Activated CD4-positive, alpha-beta T cell treated with anti-CD3 and anti-CD28 coated beads, Interleukin-2, amount 10 ng/mL, durations not matched to agents 7 days and 5 days (primary cell): ENCODE results near the gene OFD1. TPM values are rescaled to one million over a fixed set of nuclear protein-coding genes. Genes with fewer than 3 reads are reported as not detected.
"Not testable (repeated sequence)": the region's sequence is repeated elsewhere in the genome, so short reads cannot be mapped to it uniquely, and the experiment has no call there.

Experiments
- CTCF ChIA-PET: fragments of 350-600 bp; sonication (Branson Sonifier 250); formaldehyde crosslinking; loops from one replicate; lab custom pipeline; 2021; ENCODE audit warnings: antibody characterized with exemption; lab: Charles Lee
- POLR2A ChIA-PET: fragments of 350-600 bp; sonication (Branson Sonifier 250); formaldehyde crosslinking; loops from one replicate; lab custom pipeline; 2021; ENCODE audit warnings: antibody characterized with exemption; lab: Charles Lee
- DNase-seq: peaks from one replicate; pipeline ENCODE4 v3.0.0-alpha.2; 2020
- H3K27ac Mint-ChIP-seq: one replicate; pipeline ENCODE4 v1.8.0; 2021; ENCODE audit warnings: mild to moderate bottlenecking, moderate library complexity, mixed read lengths
- H3K27me3 Mint-ChIP-seq: one replicate; pipeline ENCODE4 v1.8.0; 2021; ENCODE audit warnings: mixed read lengths
- H3K36me3 Mint-ChIP-seq: one replicate; pipeline ENCODE4 v1.8.0; 2021; ENCODE audit warnings: low read depth, mixed read lengths
- H3K4me1 Mint-ChIP-seq: one replicate; pipeline ENCODE4 v1.8.0; 2021; ENCODE audit warnings: mixed read lengths
- H3K4me3 Mint-ChIP-seq: one replicate; pipeline ENCODE4 v1.8.0; 2021; ENCODE audit warnings: mild to moderate bottlenecking, moderate library complexity, mixed read lengths
- H3K9me3 Mint-ChIP-seq: one replicate; pipeline ENCODE4 v1.8.0; 2021; ENCODE audit warnings: mixed read lengths
- total RNA-seq, 2 experiments: library from RNA; stranded (reverse); gene quantifications; one replicate each; pipeline ENCODE4 v1.2.3, GENCODE V29; 2021

OFD1 gene
- total RNA-seq, 2 experiments from 2014 or later = 32.5 to 35.0 TPM

DNA sequence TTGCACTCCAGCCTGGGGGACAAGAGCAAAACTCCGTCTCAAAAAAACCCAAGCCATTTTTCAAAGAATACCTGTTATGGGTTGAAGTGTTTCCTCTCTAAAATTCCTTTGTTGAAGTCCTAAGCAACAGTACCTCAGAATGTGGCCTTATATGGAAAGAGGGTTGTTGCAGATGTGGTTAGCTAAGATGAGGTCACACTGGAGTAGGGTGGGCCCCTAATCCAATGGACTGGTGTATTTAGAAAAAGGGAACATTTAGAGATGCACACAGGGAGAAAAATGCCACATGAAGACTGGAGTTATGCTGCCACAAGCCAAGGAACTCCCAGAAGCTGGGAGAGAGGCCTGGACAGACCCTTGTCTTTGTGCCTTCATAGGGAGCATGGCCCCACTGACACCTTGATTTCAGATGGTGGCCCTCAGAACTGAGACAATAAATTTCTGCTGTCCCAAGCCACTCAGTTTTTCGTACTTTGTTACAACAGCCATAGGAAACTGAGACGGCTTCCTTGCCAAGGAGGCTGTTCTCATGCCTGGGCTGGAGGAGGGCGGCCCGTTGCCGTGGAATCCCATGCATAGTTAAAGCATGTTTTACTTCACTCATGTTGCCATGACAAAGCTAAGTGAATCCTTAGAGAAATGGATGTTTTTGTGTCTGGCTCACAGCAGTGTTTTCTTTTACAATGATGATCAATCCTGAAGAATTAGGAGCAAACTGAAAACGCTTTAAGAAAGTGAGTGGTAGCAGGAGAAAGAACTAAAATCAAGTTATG is 16.7 kb upstream of the OFD1 start:
- H3K4me1 Mint-ChIP-seq = peaks cover 38% of the 10 kb centered on the region
- H3K9me3 Mint-ChIP-seq = no peaks in the 10 kb centered on the region
- DNase-seq = no peak
- CTCF ChIA-PET = no interaction called here
- H3K36me3 Mint-ChIP-seq = peaks cover 44% of the 10 kb centered on the region
- POLR2A ChIA-PET = no interaction called here
- H3K4me3 Mint-ChIP-seq = no peak overlapping the region
- no peaks in the 10 kb centered on the region for H3K27me3 Mint-ChIP-seq
- H3K27ac Mint-ChIP-seq = no peak overlapping the region

DNA sequence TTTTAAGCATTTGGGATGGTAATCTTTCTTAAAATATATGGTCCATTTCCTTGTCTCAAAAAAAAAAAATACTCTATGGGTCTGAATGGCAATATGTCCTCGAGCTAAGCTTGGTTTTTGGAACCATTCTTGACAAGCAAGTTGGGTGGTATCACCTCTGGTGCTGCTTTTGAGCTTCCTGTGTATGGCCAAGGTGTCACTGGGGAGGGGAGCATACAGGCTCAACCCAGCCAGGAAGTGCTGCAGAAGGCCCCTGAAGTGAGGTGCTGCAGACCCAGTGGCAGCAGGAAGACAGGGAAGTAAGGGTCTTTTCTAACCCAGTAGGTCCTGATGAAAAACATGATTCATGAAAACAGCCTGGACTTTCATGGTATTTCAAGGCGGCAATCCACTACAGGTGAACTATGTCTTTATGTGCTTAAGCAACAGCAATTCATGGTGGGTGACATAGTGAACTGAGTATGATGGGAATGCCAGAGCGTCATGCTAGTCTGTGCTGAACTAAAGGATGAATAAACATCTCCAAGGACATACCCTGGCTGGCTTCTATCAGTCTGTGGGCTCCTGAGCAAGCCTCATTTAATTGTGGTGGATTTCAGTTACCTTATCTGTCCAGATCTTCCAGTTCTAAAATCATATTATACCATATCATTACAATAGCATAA is 15.2 kb upstream of the OFD1 start:
- POLR2A ChIA-PET = no interaction called here

DNA sequence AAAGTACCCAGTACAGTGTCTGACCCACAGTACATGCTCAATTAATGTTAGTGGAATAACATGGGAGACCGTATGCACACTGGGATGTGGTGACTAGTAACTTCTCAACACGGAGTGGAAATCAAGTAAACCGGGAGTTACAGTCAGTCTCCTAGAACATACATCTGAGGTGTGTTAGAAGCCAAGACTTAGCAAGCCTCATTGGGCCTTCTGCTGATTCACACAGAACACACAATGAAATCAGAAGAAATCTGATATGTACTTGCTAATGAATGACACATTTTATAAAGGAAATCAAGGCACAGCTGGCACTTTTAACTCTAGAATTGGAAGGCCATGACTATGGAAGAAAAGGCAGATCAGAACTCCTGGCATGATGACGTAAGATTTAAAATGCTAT is 13.2 kb upstream of the OFD1 start:
- H3K9me3 Mint-ChIP-seq = peaks cover 2% of the 10 kb centered on the region
- peaks cover 59% of the 10 kb centered on the region for H3K36me3 Mint-ChIP-seq
- ChIA-PET CTCF (no interaction called here), POLR2A (no interaction called here)
- H3K4me3 Mint-ChIP-seq = no peak overlapping the region
- H3K27me3 Mint-ChIP-seq = no peaks in the 10 kb centered on the region
- H3K4me1 Mint-ChIP-seq = peaks cover 62% of the 10 kb centered on the region
- no peak overlapping the region for H3K27ac Mint-ChIP-seq
- DNase-seq = no peak

More for the DNA sequence above, 15.2 kb upstream of the OFD1 start:
- Mint-ChIP-seq H3K27ac (peak overlapping the region; percentile 60), H3K4me3 (no peak overlapping the region), H3K27me3 (no peaks in the 10 kb centered on the region), H3K36me3 (peaks cover 53% of the 10 kb centered on the region), H3K9me3 (peaks cover 2% of the 10 kb centered on the region), H3K4me1 (peaks cover 47% of the 10 kb centered on the region)
- CTCF ChIA-PET = no interaction called here
- no peak for DNase-seq

DNA sequence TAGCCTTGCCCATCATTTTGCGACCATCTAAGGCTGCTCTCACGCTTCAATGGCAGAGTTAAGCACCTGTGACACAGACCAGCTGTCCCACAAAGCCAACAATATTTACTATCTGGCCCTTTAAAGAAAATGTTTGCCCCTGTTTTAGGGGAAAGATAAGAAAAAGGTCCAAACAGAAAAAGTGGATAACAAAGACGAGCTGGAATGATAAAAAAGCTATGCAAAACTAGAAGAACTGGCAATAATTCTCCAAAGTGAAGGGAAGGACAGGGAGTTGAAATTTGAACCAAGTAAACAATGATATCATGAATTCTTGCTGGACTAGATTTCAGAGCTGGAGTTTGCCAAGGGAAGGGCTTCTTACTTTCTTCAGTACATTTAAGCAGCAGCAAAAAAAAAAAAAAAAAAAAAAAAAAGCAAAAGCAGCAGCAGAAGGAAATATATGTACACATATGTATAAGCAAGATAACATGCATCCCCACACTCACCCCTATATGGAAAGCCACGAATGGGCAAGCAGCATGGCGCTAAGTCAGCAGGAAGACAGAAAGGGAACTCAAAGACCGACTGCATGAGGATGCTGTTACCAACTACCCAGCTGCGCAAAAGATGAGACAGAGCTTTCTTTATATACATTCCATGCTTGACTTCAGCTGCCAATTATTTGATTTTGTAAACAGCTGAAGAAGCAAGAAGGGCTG is 12.6 kb upstream of the OFD1 start:
- CTCF ChIA-PET = no interaction called here
- no peak for DNase-seq
- Mint-ChIP-seq H3K27me3 (no peaks in the 10 kb centered on the region), H3K4me3 (no peak overlapping the region), H3K27ac (no peak overlapping the region), H3K9me3 (peaks cover 6% of the 10 kb centered on the region), H3K4me1 (peaks cover 65% of the 10 kb centered on the region), H3K36me3 (peaks cover 61% of the 10 kb centered on the region)
- POLR2A ChIA-PET = no interaction called here

DNA sequence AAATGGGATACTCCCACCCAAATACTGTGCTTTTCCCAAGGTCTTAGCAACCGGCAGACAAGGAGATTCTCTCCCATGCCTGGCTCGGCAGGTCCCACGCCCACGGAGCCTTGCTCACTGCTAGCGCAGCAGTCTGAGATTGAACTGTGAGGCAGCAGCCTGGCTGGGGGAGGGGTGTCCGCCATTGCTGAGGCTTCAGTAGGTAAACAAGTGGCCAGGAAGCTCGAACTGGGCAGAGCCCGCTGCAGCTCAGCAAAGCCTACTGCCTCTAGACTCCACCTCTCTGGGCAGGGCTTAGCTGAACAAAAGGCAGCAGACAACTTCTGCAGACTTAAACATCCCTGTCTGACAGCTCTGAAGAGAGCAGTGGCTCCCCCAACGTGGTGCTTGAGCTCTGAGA is 9.7 kb upstream of the OFD1 start:
- Mint-ChIP-seq H3K36me3 (peaks cover 74% of the 10 kb centered on the region), H3K4me3 (peak overlapping the region; percentile 27), H3K27ac (peak overlapping the region; percentile 82), H3K4me1 (peaks cover 62% of the 10 kb centered on the region), H3K9me3 (peaks cover 12% of the 10 kb centered on the region)
- POLR2A ChIA-PET, H3K27me3 Mint-ChIP-seq: not testable (repeated sequence)
- peak; percentile 56 for DNase-seq
- CTCF ChIA-PET = interaction anchor here (1.3 to 2.3 kb wide), 4 partner anchors 9 to 36 kb away, joined by 3 to 10 read pairs (median 4); partner anchors contain the start of genes OFD1, RAB9A and TRAPPC2

DNA sequence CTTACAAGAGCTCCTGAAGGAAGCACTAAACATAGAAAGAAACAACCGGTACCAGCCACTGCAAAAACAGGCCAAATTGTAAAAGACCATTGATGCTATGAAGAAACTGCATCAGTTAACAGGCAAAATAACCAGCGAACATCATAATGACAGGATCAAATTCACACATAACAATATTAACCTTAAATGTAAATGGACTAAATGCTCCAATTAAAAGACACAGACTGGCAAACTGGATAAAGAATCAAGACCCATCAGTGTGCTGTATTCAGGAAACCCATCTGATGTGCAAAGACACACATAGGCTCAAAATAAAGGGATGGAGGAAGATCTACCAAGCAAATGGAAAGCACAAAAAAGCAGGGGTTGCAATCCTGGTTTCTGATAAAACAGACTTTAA is 8.0 kb upstream of the OFD1 start:
- DNase-seq, POLR2A ChIA-PET, H3K27me3 Mint-ChIP-seq, H3K4me3 Mint-ChIP-seq: not testable (repeated sequence)
- Mint-ChIP-seq H3K36me3 (peaks cover 80% of the 10 kb centered on the region), H3K4me1 (peaks cover 68% of the 10 kb centered on the region), H3K27ac (peak overlapping the region; percentile 82), H3K9me3 (peaks cover 12% of the 10 kb centered on the region)
- CTCF ChIA-PET = interaction anchor here (0.8 to 2.3 kb wide), 2 partner anchors 8 to 15 kb away, joined by 3 to 10 read pairs; partner anchors contain the start of genes OFD1 and TRAPPC2

DNA sequence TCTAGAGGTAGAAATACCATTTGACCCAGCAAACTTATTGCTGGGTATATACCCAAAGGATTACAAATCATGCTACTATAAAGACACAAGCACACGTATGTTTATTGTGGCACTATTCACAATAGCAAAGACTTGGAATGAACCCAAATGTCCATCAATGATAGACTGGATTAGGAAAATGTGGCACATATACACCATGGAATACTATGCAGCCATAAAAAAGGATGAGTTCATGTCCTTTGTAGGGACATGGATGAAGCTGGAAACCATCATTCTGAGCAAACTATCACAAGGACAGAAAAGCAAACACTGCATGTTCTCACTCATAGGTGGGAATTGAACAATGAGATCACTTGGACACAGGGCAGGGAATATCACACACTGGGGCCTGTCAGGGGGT is 4.0 kb upstream of the OFD1 start:
- not testable (repeated sequence) for H3K27ac Mint-ChIP-seq, H3K4me3 Mint-ChIP-seq
- H3K4me1 Mint-ChIP-seq = peaks cover 68% of the 10 kb centered on the region

DNA sequence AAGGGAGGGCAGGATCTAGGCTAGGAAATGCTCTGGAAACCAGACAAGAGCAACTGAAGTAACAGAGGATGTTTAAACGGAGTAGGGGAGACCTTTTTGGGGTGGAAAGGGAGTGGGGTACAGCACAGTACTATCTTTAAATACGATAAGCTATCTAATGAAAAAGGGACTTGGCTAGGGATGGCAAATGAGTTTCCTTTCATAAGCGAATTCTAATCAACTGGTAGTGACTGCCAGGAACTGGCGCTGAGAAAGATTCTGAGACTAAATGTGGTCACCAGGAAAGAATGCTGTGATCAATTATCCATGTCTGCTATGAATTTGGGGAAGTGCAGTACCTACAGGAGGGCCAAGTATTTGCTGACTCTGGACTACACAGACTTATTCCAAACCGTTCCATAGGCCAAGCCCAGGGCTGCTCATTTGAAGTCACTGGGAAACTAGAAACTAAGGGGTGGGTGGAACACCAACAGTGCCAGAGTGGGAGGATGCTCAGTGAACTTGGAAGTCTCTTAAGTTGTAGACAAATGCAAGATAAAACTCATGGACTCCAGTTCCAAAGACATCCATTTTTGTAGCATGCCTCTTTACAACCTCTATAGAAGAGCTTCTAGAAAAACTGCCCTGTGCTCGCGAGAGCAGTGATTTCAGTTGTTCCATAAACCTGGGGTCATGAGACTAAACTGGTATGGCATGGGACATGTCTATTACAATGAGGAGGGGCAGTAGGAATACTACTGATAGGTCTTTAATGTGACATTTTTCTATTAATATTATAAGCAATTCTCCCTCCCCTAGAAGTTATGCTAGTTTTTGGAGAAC is 2.1 kb upstream of the OFD1 start:
- H3K4me1 Mint-ChIP-seq = peaks cover 60% of the 10 kb centered on the region
- H3K36me3 Mint-ChIP-seq = peaks cover 67% of the 10 kb centered on the region
- H3K9me3 Mint-ChIP-seq = peaks cover 2% of the 10 kb centered on the region
- no peaks in the 10 kb centered on the region for H3K27me3 Mint-ChIP-seq
- no peak for DNase-seq
- CTCF ChIA-PET = no interaction called here
- peak overlapping the region; percentile 38 for H3K4me3 Mint-ChIP-seq
- H3K27ac Mint-ChIP-seq = no peak overlapping the region
- POLR2A ChIA-PET = no interaction called here

More for the DNA sequence above, 4.0 kb upstream of the OFD1 start:
- H3K9me3 Mint-ChIP-seq, CTCF ChIA-PET, DNase-seq, H3K27me3 Mint-ChIP-seq, POLR2A ChIA-PET: not testable (repeated sequence)
- peaks cover 77% of the 10 kb centered on the region for H3K36me3 Mint-ChIP-seq

DNA sequence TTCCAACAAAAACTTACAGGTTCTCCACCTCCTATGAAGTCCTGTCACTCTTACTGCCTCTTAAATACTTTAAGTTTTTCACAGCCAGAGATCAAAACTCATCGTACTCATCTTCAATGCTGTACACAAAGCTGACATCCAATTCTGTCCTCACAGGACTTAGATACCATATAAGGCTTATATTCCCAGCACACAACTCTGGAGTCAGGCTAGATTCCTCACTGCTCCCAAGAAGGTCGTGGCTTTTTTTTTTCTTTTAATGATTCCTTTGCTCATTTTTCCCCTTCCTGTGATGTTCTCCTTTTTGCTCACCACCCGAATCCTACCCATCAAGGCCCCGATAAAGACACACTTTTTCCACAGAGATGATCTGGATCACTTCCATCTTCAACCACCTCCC is 1.0 kb upstream of the OFD1 start:
- peaks cover 57% of the 10 kb centered on the region for H3K36me3 Mint-ChIP-seq
- no peak for DNase-seq
- no peaks in the 10 kb centered on the region for H3K9me3 Mint-ChIP-seq
- CTCF ChIA-PET = interaction anchor here (0.8 to 2.2 kb wide), 2 partner anchors 8 to 43 kb away, joined by 3 to 10 read pairs; no protein-coding TSS in a partner anchor
- peak overlapping the region; percentile 87 for H3K4me3 Mint-ChIP-seq
- no peaks in the 10 kb centered on the region for H3K27me3 Mint-ChIP-seq
- H3K27ac Mint-ChIP-seq = peak overlapping the region; percentile 98
- POLR2A ChIA-PET = no interaction called here
- H3K4me1 Mint-ChIP-seq = peaks cover 55% of the 10 kb centered on the region

DNA sequence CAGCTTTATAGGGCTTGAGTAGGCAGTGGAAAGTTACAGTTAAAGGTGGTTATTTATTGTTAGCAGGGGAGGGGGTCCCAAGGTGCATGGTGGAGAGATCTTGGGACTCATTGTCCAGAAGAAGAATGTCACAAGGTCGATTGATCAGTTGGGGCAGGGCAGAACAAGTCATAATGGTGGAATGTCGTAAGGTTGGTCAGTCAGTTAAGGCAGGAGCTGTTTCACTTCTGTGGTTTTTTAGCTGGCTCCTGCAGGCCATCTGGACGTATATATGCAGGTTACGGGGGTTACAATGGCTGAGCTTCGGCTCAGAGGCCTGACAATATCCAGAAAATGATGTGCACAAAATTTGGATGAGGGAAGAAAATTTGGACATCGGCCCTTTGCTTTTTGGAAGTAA is 7.1 kb downstream of the OFD1 start:
- no peaks in the 10 kb centered on the region for H3K27me3 Mint-ChIP-seq
- H3K27ac Mint-ChIP-seq = peak overlapping the region; percentile 90
- DNase-seq = no peak
- peaks cover 30% of the 10 kb centered on the region for H3K4me1 Mint-ChIP-seq
- H3K4me3 Mint-ChIP-seq = no peak overlapping the region
- ChIA-PET POLR2A (no interaction called here), CTCF (no interaction called here)
- peaks cover 24% of the 10 kb centered on the region for H3K36me3 Mint-ChIP-seq
- H3K9me3 Mint-ChIP-seq = no peaks in the 10 kb centered on the region

DNA sequence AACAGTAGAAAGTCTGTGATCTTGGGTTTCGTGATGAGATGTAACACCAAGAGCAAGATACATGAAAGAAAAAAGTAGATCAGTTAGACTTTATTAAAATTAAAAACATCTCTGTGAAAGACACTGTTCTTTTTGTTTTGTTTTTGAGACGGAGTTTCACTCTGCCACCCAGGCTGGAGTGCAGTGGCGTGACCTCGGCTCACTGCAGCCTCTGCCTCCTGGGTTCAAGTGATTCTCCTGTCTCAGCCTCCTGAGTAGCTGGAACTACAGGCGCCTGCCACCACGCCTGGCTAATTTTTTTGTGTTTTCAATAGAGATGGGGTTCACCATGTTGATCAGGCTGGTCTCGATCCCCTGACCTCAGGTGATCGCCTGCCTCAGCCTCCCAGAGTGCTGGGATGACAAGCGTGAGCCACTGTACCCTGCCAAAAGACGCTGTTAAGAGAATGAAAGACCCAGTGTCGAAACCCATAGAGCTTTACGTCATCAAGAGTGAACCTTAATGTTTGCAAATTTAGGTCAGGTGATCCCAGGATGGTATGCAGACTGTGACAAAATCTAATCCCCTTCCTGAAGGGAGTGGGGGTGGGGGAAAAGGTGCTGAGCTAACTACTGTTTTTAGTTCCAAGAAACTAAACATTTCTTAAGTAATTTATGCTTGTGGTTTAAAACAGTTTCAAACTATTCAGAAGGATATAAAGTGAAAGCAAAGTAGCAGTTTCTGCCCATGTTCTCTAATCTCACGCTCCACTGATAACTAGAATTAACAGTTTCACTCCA is 8.0 kb downstream of the OFD1 start:
- Mint-ChIP-seq H3K27ac (peak overlapping the region; percentile 90), H3K27me3 (no peaks in the 10 kb centered on the region), H3K4me3 (peak overlapping the region; percentile 64), H3K9me3 (no peaks in the 10 kb centered on the region), H3K4me1 (peaks cover 30% of the 10 kb centered on the region), H3K36me3 (peaks cover 27% of the 10 kb centered on the region)
- POLR2A ChIA-PET = no interaction called here
- CTCF ChIA-PET = interaction anchor here (0.5 to 1.3 kb wide), 4 partner anchors 8 to 435 kb away, joined by 3 read pairs; partner anchors contain the start of genes OFD1 and TRAPPC2
- peak; percentile 32 for DNase-seq
